Measurements from ENCODE around the gene PDYN.

Gene PDYN

DNA sequence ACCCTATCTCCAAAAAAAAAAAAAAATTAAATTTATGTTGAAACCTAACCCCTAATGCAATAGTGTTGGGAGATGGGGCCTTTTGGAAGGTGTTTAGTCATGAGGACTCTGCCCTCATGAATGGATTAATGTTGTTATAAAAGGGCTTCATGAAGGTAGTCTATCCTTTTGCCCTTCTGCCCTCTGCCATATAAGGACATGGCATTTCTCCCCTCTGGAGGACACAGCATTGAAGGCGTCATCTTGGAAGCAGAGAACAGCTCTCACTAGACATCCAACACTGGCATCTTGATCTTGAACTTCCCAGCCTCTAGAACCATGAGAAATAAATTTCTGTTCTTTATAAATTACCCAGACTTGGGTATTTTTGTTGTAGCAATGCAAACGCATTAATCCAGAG, 35.4 kb downstream of the PDYN start:
- TF ChIP-seq LEF1 (IDR thresholded peaks at IDR 0.05; ENCODE audit: borderline replicate concordance) (no peak), FOXM1 (IDR thresholded peaks at IDR 0.05; ENCODE audit: borderline replicate concordance) (no peak), ELF4 (IDR thresholded peaks at IDR 0.05) (no peak), FOXK2 (IDR thresholded peaks at IDR 0.05) (no peak), NFRKB (IDR thresholded peaks at IDR 0.05) (no peak), FOXA1 (IDR thresholded peaks at IDR 0.05) (no peak), ARNT (IDR thresholded peaks at IDR 0.05) (no peak), BHLHE40 (IDR thresholded peaks at IDR 0.05; ENCODE audit: borderline replicate concordance) (no peak), CTBP1 (IDR thresholded peaks at IDR 0.05; ENCODE audit: borderline replicate concordance) (no peak), ZNF384 (IDR thresholded peaks at IDR 0.05) (no peak), SP1 (IDR thresholded peaks at IDR 0.05) (no peak), L3MBTL2 (conservative IDR thresholded peaks at IDR 0.05) (no peak), HDGF (IDR thresholded peaks at IDR 0.05; ENCODE audit: borderline replicate concordance) (no peak), SUZ12 (IDR thresholded peaks at IDR 0.05) (no peak), TARDBP (IDR thresholded peaks at IDR 0.05) (no peak)
- TF ChIP-seq, protein P1, sequence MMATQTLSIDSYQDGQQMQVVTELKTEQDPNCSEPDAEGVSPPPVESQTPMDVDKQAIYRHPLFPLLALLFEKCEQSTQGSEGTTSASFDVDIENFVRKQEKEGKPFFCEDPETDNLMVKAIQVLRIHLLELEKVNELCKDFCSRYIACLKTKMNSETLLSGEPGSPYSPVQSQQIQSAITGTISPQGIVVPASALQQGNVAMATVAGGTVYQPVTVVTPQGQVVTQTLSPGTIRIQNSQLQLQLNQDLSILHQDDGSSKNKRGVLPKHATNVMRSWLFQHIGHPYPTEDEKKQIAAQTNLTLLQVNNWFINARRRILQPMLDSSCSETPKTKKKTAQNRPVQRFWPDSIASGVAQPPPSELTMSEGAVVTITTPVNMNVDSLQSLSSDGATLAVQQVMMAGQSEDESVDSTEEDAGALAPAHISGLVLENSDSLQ (IDR thresholded peaks at IDR 0.05): no peak
- ChIA-PET CTCF (no interaction called here), POLR2A (no interaction called here)
- DNase-seq (ENCODE audit: extremely low spot score): no peak

DNA sequence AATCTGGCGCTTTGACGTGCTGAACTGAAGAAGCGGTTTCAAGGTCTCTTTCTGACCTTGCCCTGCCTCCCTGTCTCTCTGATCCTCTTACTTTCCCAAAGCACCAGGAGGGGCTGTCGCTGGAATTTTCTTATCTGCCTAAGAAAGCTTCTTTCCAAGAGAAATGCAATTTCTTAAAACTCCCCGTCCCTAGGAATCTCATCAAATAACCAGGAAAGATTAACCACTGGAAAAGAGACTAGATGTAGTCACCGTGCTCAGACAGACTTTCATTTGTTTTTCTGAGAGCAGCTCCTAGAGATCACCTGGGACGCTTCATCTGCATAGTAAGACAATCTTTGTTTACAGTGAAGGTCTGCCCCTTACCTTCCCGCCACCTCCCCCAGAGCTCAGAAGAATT, 38.6 kb downstream of the PDYN start:
- no peak for TF ChIP-seq SUZ12 (IDR thresholded peaks at IDR 0.05)
- TF ChIP-seq SP1 (IDR thresholded peaks at IDR 0.05): no peak
- no peak for TF ChIP-seq ELF4 (IDR thresholded peaks at IDR 0.05)
- TF ChIP-seq FOXA1 (IDR thresholded peaks at IDR 0.05): no peak
- no peak for TF ChIP-seq L3MBTL2 (conservative IDR thresholded peaks at IDR 0.05)
- TF ChIP-seq NFRKB (IDR thresholded peaks at IDR 0.05): no peak
- no peak for TF ChIP-seq BHLHE40 (IDR thresholded peaks at IDR 0.05; ENCODE audit: borderline replicate concordance)
- no peak for TF ChIP-seq FOXM1 (IDR thresholded peaks at IDR 0.05; ENCODE audit: borderline replicate concordance)
- TF ChIP-seq LEF1 (IDR thresholded peaks at IDR 0.05; ENCODE audit: borderline replicate concordance): no peak
- TF ChIP-seq ARNT (IDR thresholded peaks at IDR 0.05): no peak
- no peak for TF ChIP-seq CTBP1 (IDR thresholded peaks at IDR 0.05; ENCODE audit: borderline replicate concordance)
- TF ChIP-seq, protein P1 (IDR thresholded peaks at IDR 0.05): no peak
- POLR2A ChIA-PET: no interaction called here
- no peak for DNase-seq (ENCODE audit: extremely low spot score)
- CTCF ChIA-PET: interaction anchor here (0.9 kb wide), 1 partner anchor 11 kb away, joined by 3 read pairs; no protein-coding TSS in a partner anchor

DNA sequence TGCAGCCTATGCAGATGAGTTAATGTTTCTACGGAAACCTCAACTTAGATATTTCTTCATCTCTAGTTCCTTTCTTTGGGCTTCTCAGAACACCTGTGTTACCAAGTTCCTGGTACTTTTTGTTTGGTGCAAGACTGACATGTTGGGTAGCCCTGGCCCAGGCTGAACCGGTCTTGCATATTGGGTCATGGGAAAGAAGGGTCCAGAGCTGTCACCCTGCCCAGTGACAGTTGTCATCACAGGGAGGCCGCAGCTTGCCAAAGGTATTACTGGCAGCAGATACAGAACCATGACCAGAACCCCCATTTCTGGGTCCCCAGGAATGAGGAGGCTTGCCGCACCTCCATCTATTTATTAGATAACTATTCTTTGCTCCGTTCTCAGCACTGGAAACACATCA, 40.2 kb downstream of the PDYN start:
- ChIA-PET POLR2A (no interaction called here), CTCF (no interaction called here)
- DNase-seq (ENCODE audit: extremely low spot score): no peak
- no peak for TF ChIP-seq ZNF384 (IDR thresholded peaks at IDR 0.05)
- TF ChIP-seq, protein P1 (IDR thresholded peaks at IDR 0.05): no peak
- TF ChIP-seq NFRKB (IDR thresholded peaks at IDR 0.05): no peak
- TF ChIP-seq SUZ12 (IDR thresholded peaks at IDR 0.05): no peak
- no peak for TF ChIP-seq CTBP1 (IDR thresholded peaks at IDR 0.05; ENCODE audit: borderline replicate concordance)
- no peak for TF ChIP-seq FOXM1 (IDR thresholded peaks at IDR 0.05; ENCODE audit: borderline replicate concordance)
- TF ChIP-seq LEF1 (IDR thresholded peaks at IDR 0.05; ENCODE audit: borderline replicate concordance): no peak
- TF ChIP-seq BHLHE40 (IDR thresholded peaks at IDR 0.05; ENCODE audit: borderline replicate concordance): no peak
- no peak for TF ChIP-seq ARNT (IDR thresholded peaks at IDR 0.05)
- TF ChIP-seq L3MBTL2 (conservative IDR thresholded peaks at IDR 0.05): no peak
- TF ChIP-seq ELF4 (IDR thresholded peaks at IDR 0.05): no peak
- TF ChIP-seq TARDBP (IDR thresholded peaks at IDR 0.05): no peak
- TF ChIP-seq FOXA1 (IDR thresholded peaks at IDR 0.05): no peak
- no peak for TF ChIP-seq FOXK2 (IDR thresholded peaks at IDR 0.05)
- TF ChIP-seq HDGF (IDR thresholded peaks at IDR 0.05; ENCODE audit: borderline replicate concordance): no peak
- no peak for TF ChIP-seq SP1 (IDR thresholded peaks at IDR 0.05)

- CTCF ChIA-PET: interaction anchor here (1.3 kb wide), 1 partner anchor 53 kb away, joined by 4 read pairs; no protein-coding TSS in a partner anchor
- TF ChIP-seq FOXM1 (IDR thresholded peaks at IDR 0.05; ENCODE audit: borderline replicate concordance) (no peak), BHLHE40 (IDR thresholded peaks at IDR 0.05; ENCODE audit: borderline replicate concordance) (no peak), SUZ12 (IDR thresholded peaks at IDR 0.05) (no peak), ARNT (IDR thresholded peaks at IDR 0.05) (no peak), ZNF384 (IDR thresholded peaks at IDR 0.05) (no peak), L3MBTL2 (conservative IDR thresholded peaks at IDR 0.05) (no peak), SP1 (IDR thresholded peaks at IDR 0.05) (no peak), NFRKB (IDR thresholded peaks at IDR 0.05) (no peak), FOXA1 (IDR thresholded peaks at IDR 0.05) (no peak), HDGF (IDR thresholded peaks at IDR 0.05; ENCODE audit: borderline replicate concordance) (no peak), CTBP1 (IDR thresholded peaks at IDR 0.05; ENCODE audit: borderline replicate concordance) (no peak), LEF1 (IDR thresholded peaks at IDR 0.05; ENCODE audit: borderline replicate concordance) (no peak)
- TF ChIP-seq, protein P1 (IDR thresholded peaks at IDR 0.05): no peak
- DNase-seq (ENCODE audit: extremely low spot score): no peak
- POLR2A ChIA-PET: no interaction called here
These were observed 40.9 kb downstream of the PDYN start for GRCh38 chr20:1952737-1953530.

All from HEK293T (cell line).